8988T (cell line): ENCODE data around the gene SRL.
A peak's percentile ranks its signal among the peaks of the same experiment; 100 is the strongest.
"Not testable (repeated sequence)": the region's sequence is repeated elsewhere in the genome, so short reads cannot be mapped to it uniquely, and the experiment has no call there.

ENCODE experiments used
- DNase-seq: peaks from one replicate; pipeline ENCODE4 v3.0.0; 2011

SRL gene

GRCh38 chr16:4220358-4220757 is 21.5 kb downstream of the SRL start:
- DNase-seq = no peak

DNA sequence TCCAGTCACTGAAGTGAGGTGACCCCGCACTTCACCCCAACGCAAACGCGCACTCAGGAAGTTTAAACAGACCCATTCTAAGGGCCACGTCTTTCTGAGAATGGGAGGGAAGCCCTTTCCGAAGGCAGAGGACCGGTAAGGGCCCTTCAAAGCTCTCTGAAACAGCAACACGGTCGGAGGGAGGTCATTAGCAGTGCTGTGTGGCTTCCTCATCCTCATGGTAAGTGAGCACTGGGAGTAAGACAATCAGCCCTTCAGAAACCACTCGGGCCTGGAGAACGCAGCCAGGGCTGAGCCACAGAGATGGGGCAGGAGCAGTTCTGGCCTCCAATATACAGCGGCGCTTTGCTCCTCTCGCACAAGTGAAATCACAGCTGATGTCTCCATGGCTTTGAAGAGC is 23.7 kb downstream of the SRL start:
- no peak for DNase-seq

DNA sequence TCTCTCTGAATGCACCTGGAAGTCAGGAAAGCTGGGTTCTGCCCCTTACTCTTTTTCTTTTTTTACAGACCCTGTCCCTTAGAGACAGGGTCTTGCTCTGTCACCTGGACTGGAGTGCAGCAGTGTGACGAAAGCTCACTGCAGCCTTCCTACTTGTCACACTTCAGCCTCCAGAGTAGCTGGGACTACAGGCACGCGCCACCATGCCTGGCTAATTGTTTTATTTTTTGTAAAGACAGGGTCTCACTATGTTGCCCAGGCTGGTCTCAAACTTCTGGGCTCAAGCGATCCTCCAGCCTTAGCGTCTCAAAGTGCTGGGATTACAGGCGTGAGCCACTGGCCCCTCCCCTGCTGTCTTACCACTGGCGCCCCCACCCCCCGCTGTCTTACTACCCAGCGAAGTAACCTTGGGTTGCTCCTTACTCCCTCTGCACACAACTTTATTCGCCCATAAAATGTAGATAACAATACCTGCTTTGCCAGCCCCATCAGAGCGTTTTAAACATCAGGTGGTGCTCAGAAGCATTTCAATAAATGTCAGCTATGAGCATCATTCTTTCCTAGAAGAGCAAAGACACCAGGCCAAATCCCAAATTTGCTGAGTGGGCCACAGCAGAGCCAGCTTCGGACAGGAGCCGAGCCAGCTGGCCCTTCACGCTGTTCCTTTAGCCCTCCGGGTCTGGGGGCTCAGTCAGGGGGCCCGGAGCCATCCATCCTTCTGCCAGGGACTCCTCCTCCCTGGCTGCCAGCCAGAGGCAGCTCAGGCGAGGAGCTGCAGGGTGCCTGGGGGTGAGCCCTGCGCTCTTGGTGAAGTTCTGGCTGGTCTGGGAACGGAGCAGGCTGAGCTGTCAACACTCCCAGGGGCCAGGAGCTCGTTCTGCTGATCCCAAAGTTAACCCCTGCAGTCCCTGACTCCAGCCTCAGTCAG is 24.4 kb downstream of the SRL start:
- DNase-seq = no peak

DNA sequence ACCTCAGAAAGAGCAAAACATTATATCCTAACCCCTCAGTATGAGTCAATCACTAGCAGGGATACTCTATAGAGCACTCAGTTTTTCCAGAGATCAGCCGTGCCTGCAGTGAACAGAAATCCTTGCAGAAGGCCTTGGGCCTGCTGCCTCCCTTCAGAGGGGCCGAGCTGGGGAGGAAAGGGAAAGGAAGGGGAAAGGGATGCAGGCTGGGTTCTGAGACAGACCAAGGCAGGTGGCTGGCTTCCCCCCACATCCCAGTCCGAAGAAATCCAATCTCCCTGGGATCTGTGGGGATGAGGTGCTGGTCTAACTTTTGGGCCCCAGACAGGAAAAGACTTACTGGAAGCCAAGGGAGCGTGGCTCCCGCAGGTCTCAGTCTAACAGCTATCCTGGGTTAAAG is 25.3 kb downstream of the SRL start:
- DNase-seq = no peak

DNA sequence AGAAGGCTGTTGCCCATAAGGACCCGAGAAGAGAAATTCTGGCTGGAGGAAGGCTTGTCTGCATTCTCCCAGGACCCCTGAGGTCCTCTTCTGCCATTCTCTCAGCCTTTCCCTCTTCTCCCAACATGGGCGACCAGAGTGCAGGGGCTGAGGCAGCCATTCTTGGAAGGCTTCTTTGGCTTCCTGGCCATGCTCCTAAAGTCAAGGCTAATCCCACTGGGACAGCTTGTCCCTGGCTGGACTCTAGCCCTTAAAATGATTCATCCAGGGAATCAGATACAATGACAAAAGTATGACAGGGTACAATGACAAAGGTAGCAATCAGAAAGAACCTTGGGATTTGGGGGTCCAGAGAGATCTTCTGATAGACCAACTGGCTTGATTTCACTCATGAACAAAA is 26.8 kb downstream of the SRL start:
- no peak for DNase-seq

DNA sequence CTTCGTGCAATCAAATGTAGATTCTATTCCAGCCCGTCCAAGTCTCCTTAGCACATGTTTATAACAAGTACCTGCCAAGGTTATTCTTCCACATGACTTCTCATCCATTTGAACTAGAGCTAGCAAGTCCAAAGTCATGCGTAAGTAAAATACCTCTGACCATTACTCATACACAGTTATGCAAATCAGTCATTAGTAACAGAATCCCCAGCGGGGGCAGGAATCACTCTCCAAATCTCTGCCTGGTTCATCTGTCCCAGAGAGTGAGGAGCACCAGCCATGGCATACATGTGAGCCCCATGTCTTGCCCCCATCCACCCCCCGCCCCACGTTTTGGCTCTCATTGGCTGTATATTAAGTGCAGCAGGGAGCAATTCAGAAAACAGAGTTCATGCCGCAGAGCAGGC is 27.7 kb downstream of the SRL start:
- no peak for DNase-seq

DNA sequence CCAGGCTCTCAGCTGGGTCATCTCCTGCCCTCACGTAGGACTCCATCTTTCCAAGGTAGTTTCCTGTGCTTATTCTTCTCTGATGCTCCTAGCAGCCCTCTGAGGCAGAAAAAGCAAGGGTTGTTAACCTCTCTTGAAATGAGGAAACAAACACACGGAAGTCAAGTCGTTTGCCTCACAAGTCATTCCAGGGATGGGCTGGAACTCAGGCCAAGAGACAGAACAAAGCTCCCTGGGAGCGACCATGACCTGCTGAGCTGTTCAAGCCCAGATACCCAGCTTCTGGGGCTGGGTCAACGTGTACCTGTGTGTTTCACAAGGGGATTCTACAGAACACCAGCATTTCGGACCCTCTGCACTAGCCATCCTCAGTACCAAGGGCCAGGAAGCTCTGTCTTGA is 28.1 kb downstream of the SRL start:
- DNase-seq = no peak

GRCh38 chr16:4212934-4213296 is 29.0 kb downstream of the SRL start:
- peak; percentile 28 for DNase-seq

DNA sequence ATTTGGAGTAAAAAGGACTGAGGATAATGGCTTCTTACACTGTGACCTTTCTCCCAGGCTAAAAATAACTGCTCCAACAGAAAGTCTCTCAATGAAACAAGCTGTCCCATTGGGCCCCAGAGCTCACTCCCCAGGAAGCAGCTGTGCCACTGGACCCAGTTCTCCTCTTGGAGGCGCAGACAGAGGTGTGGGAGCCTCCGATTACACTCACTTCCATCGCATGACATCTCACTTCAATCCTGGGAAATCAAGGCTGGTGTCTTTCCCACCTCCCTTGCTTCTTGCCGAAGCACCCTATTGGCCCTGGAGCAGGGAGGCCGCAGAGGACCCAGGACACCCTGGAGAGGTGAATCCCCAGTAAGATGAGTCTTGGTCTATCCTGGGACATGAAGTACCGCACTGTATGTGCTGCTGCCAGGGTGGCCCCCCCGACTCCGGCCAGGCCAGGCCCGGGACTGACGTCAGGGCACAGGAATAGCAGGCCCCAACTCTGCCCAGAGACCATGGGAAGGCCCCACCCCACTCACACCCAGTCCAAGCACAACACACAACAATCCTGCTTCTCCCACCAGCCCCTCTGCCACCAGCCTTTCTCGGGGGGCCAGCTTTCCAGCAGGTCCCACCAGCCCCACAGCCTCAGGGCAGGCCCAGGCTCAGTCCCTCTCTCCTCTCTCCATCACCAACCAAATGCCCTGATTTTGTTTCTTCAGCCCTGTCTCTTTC is 29.5 kb downstream of the SRL start:
- DNase-seq = no peak

DNA sequence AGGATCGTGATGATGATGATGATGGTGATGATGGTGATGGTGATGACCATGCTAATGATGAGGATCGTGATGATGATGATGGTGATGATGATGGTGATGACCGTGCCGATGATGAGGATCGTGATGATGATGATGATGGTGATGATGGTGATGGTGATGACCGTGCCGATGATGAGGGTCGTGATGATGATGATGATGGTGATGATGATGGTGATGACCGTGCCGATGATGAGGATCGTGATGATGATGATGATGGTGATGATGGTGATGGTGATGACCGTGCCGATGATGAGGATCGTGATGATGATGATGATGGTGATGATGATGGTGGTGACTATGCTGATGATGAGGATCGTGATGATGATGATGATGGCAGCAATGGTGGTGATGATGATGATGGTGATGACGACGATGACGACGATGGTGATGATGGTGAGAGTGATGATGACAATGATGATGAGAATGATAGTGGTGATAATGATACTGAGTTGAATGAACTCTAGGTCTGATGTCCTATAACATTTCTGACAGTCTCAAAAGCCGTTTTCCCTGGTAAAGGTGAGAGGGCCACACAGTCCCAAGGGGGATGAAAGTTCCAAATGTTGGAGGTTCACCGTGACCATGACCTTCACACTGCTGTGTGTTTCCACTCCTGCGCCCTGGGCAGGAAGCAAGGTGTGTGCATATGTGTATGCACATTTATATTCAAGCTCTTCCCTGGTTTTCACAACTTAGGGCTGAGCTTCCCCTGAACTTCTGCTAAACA is 30.3 kb downstream of the SRL start:
- DNase-seq = not testable (repeated sequence)

- DNase-seq = no peak
These were observed 32.2 kb downstream of the SRL start for GRCh38 chr16:4209666-4210065.

- no peak for DNase-seq
These were observed 33.5 kb downstream of the SRL start for GRCh38 chr16:4208341-4208751.

DNA sequence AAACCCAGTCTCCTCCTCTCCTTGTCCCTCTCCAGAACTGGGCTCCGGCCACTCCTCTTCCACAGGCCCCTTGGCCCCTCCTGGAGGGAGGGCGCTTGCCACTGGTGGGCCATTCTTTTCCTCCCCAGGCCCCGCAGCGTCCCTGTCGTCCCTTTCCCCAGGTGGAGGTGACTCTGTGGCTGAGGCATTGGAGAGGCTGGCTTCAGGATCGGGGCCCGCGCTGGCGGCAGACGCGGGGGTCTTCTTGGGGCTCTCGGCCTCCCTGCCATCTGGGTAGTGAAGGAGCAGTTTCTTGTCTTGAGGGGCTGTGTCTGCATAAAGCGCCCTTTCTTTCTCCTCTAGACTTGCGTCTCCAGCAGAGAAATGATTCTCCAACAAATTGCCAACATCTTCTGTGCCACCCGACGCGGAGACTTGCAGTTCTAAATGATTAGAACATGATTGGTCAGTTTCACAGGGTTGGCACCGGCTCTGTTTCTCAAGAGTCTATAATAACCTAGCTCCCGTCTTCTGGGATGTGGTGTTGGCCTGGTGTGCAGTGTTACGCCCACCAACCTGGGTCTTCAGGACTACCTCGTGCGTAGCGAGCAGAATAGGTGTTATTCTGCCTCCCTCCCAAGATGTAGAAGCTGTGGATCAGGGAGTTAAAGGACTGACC is 34.1 kb downstream of the SRL start:
- no peak for DNase-seq

DNA sequence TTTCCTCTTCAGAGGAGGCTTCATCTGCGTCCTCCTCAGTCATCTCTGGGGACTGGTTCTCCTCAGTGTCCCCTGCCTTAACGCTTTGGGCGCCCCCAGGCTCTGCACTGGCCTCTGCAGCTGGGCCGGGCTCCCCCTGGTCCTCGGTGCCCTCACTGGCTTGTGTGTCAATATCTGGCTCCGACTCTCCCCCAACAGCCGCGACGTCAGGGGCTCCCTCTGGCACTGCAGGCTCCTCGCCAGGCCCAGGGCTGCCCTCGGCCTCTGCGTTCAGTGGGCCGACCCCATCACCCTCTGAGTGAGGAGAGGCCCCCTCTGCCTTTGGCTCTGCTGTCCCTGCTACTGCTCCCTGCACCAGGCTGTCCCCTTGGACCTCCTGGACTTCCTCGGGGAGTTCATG is 34.7 kb downstream of the SRL start:
- DNase-seq = no peak

DNA sequence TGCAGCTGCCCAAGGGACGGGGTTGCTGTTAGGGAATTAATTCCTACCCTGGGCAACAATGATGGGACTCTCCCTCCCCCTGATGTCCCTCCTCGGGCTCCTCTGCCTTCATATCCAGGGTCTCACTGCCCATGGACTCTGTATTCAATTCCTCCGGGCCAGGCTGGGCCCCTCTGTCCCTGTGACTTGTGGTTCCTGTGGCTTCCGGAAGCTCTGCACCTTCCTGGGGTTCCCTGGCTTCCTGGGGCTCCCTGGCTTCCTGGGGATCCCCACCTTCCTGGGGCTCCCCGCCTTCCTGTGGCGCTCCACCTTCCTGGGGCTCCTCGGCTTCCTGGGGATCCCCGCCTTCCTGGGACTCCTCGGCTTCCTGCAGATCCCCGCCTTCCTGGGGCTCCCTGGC is 35.2 kb downstream of the SRL start:
- no peak for DNase-seq

DNA sequence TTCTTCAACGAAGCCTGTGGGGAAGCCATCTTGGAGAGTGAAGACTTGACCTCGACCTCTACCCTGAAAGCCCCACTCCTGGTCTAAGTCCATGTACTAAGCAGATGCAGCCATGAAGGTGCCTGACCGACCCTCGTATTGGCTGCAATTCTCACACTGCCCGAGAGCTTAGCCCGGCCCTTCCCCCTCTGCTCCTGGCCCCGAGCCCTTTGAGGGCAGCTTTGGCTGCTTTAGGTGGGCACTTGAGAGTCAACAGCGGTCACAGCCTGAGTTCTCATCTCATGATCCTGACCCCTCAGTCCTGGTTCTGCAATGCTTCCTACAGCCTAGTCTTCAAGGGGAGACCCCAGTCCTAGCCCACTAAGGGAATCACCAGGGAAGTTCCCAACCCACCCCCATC is 35.9 kb downstream of the SRL start:
- no peak for DNase-seq

DNA sequence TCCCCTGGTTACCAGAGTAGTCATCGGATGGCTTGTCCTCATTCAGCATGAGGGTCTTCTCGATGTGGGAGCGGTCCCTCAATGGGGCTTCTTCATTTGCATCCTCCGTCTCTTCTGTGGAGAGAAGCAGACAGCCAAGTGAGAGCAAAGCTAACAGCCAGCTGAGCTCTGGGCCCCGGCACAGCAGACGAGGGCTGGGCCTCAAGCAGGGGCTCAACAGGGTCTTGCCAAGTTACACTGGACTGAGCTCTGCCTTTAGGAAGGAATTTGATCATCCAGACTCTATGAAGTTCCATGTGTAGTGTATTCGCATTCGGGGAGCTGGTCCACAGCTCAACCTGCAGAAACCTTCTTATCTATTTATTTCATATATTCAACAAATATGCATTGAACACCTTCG is 37.4 kb downstream of the SRL start:
- DNase-seq = no peak

DNA sequence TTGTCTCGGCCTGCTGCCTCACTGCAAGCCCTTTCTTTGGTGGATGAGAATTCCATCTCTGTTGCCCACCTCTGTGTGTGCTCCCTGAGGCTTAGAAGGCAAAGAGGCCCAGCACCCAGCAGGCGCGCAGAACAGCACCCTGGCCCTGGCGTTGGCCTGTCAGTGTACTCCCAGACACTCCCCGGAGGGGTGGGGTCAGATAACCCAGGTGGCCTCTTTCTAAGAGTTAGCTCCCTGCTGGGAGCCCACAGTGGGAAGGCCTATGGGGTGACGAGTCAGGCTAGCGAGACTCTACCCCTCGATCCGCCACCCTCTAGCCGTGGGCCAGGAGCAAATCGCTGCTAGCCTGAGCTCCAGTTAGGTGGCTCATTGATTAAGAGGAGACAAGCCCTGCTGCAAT is 38.1 kb downstream of the SRL start:
- DNase-seq = no peak

- DNase-seq = no peak
These were observed 39.1 kb downstream of the SRL start for GRCh38 chr16:4202615-4203345.

DNA sequence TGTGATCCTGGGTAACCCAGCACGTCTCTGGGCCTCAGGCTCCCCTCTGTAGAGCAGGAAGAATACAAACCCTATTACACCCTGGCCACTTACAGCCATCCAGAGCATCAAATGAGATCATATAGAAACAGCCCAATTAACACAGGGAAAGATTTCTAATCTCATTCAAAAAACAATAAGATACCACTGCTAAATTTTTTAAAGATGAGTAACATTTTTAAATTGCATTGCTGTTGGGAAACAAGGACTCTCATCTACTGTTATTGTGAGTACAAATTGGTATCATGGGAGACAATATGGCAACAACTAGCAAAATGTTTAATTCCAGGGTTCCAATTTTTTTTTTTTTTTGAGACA is 41.1 kb downstream of the SRL start:
- DNase-seq = no peak

- DNase-seq = peak; percentile 57
These were observed 41.7 kb downstream of the SRL start for GRCh38 chr16:4200000-4200780.

GRCh38 chr16:4198816-4199215 is 43.1 kb downstream of the SRL start:
- DNase-seq = no peak
